NB4 (cell line): Measurements from ENCODE around the gene SFSWAP.
A peak's percentile ranks its signal among the peaks of the same experiment; 100 is the strongest.
"Not testable (repeated sequence)": the region's sequence is repeated elsewhere in the genome, so short reads cannot be mapped to it uniquely, and the experiment has no call there.

Experiments
- DNase-seq: peaks from one replicate; pipeline ENCODE4 v3.0.0; 2010; ENCODE audit warnings: low read depth
- H3K4me3 ChIP-seq: one replicate; pipeline ENCODE4 v1.5.1; 2011; ENCODE audit warnings: mild to moderate bottlenecking, low read depth, low read length, moderate library complexity
- CTCF ChIP-seq: IDR thresholded peaks from one replicate; pipeline ENCODE4 v1.5.1; 2012; ENCODE audit warnings: low read depth, low read length
- MAX ChIP-seq: IDR thresholded peaks from 2 replicates; pipeline ENCODE4 v1.6.1; 2011; ENCODE audit warnings: low read depth, low read length
- MYC ChIP-seq: IDR thresholded peaks from 2 replicates; pipeline ENCODE4 v1.6.1; 2011; ENCODE audit warnings: low read depth, low read length
- POLR2A ChIP-seq: IDR thresholded peaks from 2 replicates; pipeline ENCODE4 v1.6.1; 2011; ENCODE audit warnings: mild to moderate bottlenecking; ENCODE audit not compliant: insufficient read length; ENCODE audit errors: extremely low read depth

SFSWAP gene

GRCh38 chr12:131704509-131704908, 6.4 kb upstream of the SFSWAP start:
- no peak overlapping the region for H3K4me3 ChIP-seq
- TF ChIP-seq MYC = no peak
- TF ChIP-seq CTCF = no peak
- TF ChIP-seq MAX = no peak
- no peak for TF ChIP-seq POLR2A
- no peak for DNase-seq

- DNase-seq = not testable (repeated sequence)
Measured at GRCh38 chr12:131706709-131707108, 4.2 kb upstream of the SFSWAP start.

GRCh38 chr12:131709226-131709625, 1.7 kb upstream of the SFSWAP start:
- TF ChIP-seq MYC = no peak
- no peak for TF ChIP-seq CTCF
- TF ChIP-seq POLR2A = no peak
- TF ChIP-seq MAX = no peak
- H3K4me3 ChIP-seq = no peak overlapping the region
- no peak for DNase-seq

More at GRCh38 chr12:131706709-131707108, 4.2 kb upstream of the SFSWAP start:
- H3K4me3 ChIP-seq = not testable (repeated sequence)

GRCh38 chr12:131711551-131712205, 788 bp downstream of the SFSWAP start:
- no peak for TF ChIP-seq CTCF
- no peak for TF ChIP-seq MAX
- peak; percentile 38 for DNase-seq

GRCh38 chr12:131713349-131713748, 2.5 kb downstream of the SFSWAP start:
- DNase-seq = peak; percentile 37
- TF ChIP-seq CTCF = no peak
- TF ChIP-seq MAX = no peak
- no peak for TF ChIP-seq POLR2A
- TF ChIP-seq MYC = no peak
- H3K4me3 ChIP-seq = peak overlapping the region; percentile 96

More at GRCh38 chr12:131711551-131712205, 788 bp downstream of the SFSWAP start:
- peak overlapping the region; percentile 96 for H3K4me3 ChIP-seq

GRCh38 chr12:131714759-131715158, 3.9 kb downstream of the SFSWAP start:
- DNase-seq = no peak
- TF ChIP-seq CTCF (no peak), POLR2A (no peak), MAX (no peak), MYC (no peak)
- H3K4me3 ChIP-seq = no peak overlapping the region
